ENCODE data around the gene MAN2A1.
A peak's percentile ranks its signal among the peaks of the same experiment; 100 is the strongest.

Gene MAN2A1

DNA sequence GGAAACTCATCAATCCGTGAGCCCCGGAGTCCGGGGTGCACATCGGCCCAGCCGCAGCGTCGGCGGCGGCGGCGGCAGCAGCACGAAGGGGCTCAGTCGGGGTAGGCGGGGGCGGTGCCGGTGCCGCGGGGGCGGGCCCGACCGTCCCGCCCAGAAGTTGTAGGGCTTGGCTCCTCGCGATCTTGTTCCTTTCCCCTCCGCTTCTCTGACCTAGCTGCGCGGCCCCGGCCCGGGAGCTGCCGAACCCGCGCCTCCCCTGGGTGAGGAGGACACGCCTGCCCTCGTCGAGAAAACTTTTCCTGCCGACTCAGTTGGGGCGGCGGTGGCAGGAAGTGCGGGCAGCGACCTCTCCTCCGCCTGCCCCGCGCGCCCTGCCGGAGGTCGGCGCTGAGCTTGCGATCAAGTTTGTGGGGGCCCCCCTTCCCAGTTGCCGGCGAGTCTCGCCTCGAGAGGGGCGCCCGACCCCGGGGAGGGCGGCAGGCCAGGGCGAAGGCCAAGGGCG, at the start of gene MAN2A1:
TSS of gene MAN2A1 (plus strand) at position 188 of the 502 bp plus-strand sequence. CDS start 491 bp downstream, outside the sequence.
- peak; percentile 57 to 59 for DNase-seq (ENCODE audit: low read depth in 2 of 2)

DNA sequence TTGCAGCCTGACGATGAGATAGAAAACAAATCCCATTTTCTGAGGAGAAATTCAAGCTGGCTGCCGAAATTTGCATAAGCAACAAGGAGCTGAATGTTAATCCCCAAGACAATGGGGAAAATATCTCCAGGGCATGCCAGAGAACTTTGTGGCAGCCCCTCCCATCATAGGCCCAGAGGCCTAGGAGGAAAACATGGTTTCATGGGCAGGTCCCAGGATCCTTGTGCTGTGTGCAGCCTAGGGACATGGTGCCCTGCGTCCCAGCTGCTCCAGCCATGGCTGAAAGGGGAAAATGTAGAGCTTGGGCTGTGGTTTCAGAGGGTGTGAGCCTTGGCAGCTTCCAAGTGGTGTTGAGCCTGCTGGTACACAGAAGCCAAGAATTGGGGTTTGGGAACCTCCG, 48.8 kb upstream of the MAN2A1 start:
- no peak for DNase-seq (ENCODE audit: low read depth in 2 of 2)

DNA sequence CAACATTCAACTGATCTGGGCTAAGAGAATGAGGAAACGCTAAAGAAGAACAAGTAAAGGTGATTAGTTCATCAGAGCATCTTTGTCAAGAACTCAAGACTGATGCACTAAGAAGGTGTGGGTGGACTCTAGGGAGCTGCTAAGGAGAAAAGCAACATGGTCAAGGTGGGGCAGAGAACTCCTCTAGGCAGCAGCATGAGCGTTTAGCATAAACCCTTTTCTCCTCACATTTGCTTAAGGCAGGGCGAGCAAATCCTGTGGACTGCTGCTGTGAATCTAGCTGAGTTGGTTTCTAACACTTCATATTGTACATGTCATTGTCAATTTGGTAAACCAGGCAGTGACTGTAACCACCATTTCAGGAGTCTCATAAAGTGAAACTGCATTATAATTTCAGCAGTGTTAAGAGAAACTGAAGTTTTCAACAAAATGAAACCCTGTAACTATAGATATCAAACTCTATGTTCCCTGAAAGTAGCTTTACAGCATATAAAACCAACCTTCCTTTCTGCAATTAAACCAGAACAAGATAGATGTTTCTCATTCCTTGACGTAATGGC, 45.9 kb upstream of the MAN2A1 start:
- DNase-seq (ENCODE audit: low read depth in 2 of 2): no peak

DNA sequence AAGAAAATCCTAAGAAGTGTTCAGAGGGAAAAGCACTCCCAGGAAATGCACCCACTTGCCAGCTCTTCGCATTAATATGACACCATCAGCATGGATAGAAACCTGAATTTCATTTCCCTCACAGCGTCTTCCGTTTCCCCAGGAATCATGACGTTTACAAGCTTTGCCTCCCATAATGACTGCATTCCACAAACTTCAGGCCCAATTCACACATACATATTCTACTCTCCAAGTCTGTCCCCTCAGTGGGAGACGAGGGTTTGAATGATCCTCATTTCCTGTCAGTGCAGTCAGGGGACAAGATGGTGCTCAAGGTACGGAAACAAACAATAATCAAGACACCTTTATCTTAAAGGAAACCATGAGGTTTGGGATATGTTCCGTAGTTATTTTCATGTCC, 44.9 kb upstream of the MAN2A1 start:
- no peak for DNase-seq (ENCODE audit: low read depth in 2 of 2)

DNA sequence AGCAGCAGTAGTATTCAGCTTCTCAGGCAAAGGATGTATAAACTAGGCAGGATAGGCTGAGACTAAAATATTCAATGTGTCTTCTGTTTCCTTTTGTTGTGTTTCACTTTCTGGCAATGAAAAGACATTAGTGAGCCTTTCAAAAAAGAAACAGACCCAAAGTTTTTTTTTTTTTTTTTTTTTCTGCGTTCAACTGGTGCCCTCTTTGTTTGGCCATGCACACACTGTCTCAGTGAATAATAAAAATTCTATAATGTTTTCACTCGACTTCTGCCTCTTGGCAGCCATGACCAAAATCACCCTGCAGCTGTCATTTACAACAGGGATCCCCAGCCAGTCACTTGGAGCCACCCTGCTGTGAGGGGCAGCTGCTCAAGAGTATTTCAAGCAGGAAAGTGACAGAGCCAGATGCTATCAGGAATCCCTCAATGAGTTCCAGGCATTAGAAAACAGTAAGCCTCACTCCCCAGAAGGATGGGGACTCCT, 44.0 kb upstream of the MAN2A1 start:
- DNase-seq (ENCODE audit: low read depth in 2 of 2): no peak

DNA sequence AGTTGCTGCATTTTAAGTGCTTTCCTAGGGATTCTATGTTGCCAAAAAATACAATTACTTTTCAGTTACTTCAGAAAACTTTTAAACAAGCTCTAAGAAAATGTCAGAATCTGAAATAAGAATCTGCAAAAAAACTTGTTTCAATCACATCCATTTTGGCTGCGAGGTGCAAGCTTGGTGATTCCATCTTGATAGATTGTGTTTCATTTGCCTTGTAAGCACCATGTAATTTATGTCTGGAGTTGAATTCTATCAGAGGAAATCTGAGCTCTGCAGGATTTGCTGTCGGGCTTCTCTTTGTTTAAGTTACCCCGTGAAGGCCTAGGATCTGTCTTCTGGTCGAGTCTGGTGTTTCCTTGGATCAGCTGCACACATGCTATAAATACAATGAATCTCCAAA, 40.4 kb upstream of the MAN2A1 start:
- DNase-seq (ENCODE audit: low read depth in 2 of 2): no peak

DNA sequence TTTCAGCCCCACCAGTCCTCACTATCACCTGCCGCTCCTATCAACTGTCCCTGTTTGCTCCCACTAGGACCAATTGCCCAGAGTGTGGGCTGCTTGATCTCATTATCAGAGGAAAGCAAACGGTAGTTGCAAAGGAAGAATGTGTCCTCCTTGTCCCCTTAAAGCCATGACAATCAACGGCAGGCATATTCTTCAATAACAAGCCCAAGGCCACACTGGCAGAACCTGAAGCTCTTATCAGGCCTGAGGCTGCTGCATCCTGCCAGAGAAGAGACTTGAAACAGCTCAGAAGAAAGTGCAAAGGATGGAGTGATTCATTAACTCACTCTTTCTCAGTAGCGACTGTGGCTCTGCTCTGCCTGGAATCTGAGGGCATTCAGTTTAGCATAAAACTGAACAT, 39.2 kb upstream of the MAN2A1 start:
- no peak for DNase-seq (ENCODE audit: low read depth in 2 of 2)

DNA sequence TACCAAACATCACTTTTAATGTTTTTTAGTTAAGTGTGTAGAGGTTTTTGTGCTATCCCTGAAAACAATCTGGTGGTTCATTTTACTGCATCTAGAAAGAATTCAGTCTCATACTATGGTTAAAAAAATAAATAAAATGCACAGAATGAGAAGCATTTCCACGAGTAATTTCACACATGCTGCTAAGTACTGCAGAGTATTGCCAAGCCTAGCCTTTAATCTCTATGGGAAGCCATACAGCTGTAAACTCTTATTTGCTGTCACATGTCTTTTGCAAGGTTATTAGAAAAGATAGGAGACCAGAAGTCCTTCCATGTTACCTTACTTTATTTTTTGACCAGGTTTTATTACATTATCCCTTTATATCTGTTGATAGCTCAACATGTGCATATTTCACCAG, 37.6 kb upstream of the MAN2A1 start:
- DNase-seq (ENCODE audit: low read depth in 2 of 2): no peak

DNA sequence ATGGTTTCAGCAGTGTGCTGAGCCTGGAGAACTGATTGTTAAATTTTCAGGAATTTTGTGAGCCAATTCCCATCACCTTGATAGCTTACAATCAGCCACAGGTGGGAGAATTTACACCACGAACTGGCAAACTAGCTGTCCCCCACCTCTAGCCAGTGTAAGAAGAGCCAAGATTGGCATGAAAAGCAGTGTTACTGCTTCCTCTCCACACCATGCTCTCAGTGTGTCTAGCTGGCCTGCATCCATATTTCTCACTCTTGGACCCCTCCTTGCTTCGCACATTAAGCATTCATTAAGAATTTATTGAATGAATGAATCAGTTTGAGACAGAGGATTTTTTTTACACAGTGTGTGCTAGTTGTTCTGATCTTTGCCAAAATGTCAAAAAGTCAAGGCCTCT, 36.7 kb upstream of the MAN2A1 start:
- no peak for DNase-seq (ENCODE audit: low read depth in 2 of 2)

DNA sequence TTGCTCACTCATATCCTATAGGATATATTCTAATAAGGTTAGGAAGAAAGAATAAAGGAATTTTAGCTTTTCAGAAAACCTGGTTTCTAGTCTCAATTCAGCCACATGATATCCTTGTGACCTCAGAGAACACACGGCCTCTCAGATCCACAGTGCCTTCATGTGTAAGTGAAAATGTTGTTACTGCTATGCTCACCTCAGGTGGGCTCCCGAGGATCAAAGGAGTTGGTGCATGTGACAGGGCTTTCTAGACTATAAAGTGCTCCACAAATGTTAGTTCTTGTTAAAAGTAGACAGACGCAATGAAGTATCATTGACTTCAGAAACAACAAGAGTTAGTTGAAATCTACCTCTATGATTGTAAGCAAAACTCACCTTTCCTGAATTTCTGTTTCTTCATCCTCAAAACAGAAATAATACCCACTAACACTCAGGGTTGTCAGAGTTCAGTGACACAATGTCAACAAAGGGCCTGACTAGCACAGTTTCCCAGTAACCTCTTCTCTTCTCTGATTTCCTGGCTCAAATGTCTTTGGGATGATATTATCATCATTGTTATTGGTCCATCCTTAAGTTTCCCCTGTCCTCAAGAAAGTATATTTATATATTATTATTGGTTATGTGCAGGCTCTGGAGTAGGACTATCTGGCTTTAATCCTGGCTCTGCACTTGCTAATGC, 36.0 kb upstream of the MAN2A1 start:
- no peak for DNase-seq (ENCODE audit: low read depth in 2 of 2)

DNA sequence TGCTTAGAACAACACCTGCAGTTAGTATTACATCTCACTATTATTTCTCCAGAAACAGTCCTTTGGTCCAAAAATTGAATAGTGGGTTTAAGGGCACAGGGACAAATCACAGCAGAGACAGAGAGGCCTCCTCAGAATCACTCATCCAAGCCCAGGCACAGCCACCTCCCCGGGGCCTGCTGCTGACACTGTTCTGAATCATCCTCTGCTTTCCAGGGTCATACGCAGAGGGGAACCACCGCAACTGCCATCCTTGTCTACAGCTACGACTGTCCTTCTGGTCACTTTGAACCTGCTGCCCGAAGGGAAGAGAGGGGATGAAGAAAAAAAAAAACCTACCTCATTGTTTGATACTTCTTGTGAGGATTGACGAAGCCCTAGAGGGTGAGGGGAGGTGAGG, 35.3 kb upstream of the MAN2A1 start:
- peak in 1 of 2 donors; percentile 13 for DNase-seq (ENCODE audit: low read depth in 2 of 2)

DNA sequence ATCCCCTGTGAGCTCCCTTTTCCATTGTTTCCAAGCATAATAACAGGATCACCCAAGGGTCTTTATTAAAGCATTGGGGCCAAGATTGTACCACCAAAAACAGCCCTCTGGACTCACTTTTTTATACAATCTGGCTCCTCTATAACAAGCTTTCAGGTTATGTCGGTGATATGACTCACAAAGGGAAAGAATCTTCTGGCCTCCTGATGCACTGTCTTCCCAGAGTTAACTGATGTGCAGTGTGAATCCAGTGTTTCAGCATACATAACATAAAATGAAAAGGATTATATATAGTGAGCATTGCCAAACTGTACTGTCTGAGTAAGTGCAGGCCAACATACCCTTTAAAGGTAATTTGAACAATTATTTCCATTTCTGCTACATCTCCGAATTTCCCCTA, 33.9 kb upstream of the MAN2A1 start:
- no peak for DNase-seq (ENCODE audit: low read depth in 2 of 2)

DNA sequence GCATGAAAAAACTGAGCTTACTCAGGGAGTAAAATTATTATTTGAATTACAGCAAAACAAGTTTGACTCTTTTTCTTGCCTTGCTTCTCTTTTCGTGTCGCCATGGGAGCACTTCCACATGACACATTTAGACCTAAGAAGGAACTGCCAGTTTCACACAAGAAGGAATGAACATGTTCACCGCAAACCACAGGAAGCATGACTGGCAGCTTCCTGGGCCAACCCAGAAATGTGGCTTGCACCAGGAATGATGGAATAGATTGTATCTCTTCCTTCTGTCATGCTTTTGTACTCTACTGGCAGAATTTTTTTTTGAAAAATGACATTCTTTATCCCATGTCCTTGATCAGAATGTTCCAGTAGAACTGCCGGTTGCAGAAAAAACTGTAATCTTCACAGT, 32.9 kb upstream of the MAN2A1 start:
- DNase-seq (ENCODE audit: low read depth in 2 of 2): peak; percentile 6 to 10

DNA sequence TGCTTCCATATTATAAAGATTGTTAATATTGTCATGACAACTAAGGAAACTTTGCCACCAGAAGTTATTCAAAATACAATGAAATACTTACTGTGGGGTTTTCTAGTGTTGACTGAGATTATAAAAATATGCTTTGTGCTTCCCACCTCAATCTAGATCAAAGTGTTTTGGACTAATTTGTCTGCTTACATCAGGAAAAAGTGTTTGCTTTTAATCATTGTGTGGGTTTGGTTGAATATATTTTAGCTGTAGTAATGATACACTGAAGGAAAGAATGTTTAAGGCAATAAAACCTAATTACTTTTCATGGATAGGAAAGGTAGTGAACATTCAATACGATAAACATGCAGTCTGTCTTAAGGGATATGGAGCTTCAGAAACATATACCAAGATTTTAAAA, 29.8 kb upstream of the MAN2A1 start:
- DNase-seq (ENCODE audit: low read depth in 2 of 2): no peak

DNA sequence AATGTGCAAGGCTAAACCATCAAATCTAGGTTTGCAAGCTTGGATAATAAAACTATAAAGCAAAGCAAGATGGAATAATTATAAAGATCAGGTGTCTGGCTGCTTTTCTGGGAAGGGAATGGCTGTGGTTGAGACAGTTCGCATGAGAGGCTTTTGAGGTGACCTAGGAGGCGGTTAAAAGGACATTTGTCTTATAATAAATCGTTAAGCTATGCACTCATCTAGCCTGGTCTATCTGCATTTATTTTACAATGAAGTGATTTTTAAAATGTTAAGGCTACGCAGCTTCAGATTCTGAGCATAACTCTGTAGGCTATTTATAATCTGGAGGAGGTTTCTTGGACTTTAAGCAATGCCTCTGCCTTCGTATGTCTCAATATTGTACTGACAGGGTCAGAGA, 29.4 kb upstream of the MAN2A1 start:
- DNase-seq (ENCODE audit: low read depth in 2 of 2): no peak

DNA sequence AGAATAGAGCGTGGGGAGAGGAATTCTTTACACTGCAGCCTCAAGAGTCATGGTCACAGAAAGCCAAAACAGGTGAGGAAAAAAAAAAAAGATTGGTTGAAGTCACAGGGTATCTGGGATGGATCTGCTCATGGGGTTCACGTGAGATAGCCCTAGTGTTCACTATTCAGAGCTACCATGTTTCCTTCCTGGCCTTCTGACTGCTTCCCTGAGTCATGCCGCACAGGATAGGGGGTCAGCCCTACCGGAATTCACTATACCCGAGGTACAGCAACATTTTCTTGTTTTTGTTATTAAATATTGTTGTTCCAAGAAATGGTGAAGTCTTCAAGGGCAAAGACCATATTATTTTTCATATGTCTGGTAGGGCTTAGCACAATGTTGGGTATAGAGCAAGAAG, 21.5 kb upstream of the MAN2A1 start:
- no peak for DNase-seq (ENCODE audit: low read depth in 2 of 2)

DNA sequence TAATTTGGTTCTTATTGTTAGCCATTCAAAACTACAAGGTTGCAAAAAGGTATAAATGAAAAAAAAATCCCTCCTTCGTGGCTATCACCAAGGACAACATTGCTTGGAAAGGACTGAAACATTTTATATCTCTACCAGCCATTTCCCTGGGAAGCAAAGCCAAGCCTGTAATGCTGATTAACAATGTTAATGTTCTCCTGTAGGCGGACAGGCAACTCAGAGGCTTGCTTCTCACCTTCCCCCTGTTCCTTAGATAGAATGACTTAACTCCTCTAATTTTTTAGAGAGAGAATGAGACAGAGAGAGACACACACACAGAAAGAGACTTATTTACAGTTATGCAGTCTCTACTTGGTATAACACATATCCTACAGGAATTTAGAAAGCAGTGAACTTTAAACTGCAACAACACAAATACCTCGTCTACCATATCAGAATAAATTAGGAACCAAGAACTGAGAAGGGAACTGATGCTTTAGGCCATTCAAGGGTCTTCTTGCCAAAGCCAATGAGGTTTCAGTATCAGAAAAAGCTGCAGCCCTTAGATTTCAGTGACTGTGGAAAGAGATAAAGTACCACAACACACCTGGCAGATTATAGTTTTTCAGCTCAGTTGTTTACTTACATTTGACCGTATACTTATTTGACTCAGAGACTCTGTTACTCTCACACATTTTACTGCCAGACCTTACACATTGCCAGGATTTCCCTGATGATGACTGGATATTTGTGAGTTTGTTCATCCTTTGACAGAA, 20.9 kb upstream of the MAN2A1 start:
- no peak for DNase-seq (ENCODE audit: low read depth in 2 of 2)

DNA sequence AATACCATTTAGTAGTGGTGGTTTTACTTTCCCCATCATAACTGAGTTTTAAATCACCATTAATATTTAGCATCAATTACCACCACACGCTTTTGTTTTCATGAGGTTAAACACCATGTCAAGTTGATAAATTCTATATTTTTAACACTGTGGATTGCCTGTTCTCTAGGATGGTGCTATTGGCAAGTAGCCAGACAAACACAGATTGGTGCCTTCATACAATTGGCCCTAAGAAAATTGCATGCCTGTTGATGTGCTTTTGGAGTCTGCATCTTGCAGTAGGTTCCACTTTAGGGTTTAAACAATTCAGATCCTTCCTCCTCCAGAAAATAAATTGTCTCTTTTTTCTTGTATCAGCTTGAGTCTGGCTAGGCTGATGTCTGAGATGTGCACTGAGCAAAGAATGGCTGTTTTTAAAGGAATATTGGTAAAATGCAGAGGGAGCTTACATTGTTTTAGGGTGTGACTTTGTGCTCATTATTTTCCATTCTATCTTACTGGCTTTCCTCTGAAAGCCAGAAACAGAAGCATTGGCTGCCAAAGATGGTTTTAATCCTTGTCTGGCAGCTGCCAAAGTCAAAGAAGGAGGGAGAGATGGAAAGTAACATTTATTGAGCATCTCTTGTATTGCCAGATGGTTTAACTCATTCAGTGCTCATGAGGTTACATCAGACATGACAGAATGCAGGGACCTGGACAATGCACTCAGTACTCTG, 19.6 kb upstream of the MAN2A1 start:
- no peak for DNase-seq (ENCODE audit: low read depth in 2 of 2)

DNA sequence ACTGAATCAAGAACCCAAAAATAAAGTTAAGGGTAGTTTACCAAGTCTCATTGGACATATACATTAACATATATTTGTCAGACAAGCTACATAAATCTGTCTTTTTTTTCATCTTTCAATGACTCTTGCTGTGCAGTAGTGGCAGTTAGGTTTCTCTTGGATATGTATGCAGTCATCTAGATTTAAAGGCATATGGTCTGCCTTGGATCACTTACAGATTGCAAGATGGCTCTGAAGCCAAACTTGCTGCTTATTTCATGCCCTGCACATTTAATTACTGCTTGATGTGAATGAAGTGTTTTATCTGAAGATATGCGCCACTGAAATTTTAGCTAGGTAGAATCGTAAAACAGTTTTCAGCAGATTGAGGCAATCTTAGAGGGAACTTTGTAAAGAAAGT, 18.6 kb upstream of the MAN2A1 start:
- no peak for DNase-seq (ENCODE audit: low read depth in 2 of 2)

DNA sequence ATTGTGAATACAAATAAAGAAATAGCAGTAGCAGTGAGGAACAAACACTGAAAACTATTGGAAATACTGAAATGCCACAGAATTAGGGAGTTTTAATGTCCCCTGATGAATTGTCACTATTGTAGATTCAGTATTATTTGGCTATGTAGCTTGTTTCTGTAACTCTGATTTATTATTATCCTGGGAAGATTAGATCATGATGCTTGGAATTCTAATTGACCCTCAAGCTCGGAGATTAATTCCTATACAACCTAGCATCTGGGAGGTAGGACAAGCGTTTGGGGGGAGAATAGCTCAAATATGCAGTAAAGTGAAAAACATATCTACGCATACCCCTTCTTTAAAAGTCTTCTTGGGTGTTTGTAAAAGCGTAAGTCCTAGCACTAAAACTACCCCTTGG, 15.1 kb upstream of the MAN2A1 start:
- DNase-seq (ENCODE audit: low read depth in 2 of 2): no peak

DNA sequence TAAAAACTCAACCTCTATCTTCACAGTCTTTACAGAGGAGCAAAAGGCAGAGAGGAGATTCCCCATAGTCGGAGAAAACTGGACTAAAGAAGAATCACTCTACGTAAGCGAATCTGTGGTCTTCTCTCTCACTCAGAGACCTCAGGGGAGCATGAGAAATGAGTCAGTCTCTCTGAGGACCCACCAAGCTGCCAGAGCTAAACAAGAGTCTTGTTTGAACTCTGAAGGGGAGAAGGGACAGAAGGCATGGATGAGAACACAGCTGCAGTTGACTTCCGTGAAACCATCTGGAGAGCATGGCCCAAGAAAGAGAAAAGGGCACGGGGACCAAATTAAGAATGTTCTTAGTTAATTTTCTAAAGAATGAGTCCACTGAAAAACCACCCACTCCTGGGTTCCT, 12.8 kb upstream of the MAN2A1 start:
- DNase-seq (ENCODE audit: low read depth in 2 of 2): no peak

DNA sequence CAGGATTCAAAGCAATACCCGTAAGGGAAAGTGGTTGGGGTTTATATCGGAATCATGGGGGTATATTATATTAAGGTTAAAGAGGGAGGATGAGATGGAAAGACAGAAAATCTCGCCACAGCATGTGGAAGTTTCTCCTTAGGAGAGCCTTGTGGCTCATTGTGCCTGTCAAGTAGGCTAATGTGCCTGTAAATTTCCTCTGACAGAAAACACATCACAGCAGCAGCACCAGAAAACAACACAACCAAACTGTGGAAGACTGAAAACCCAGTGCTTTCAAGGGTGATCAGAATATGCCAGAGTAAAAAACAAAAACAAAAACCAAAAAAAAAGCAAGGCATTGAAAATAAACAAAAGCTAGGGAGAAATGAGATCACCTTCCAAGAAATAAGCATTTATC, 11.3 kb upstream of the MAN2A1 start:
- no peak for DNase-seq (ENCODE audit: low read depth in 2 of 2)
